ENCODE results near the gene SERPINI2.

SERPINI2 gene

GRCh38 chr3:167473863-167474262 is at the start of gene SERPINI2:
Gene SERPINI2, minus strand, starts transcription at chr3:167474042. Its CDS starts 2,208 bp downstream, at chr3:167471834.
- no peak for TF ChIP-seq ZFX (IDR thresholded peaks at IDR 0.05)
- no peak for TF ChIP-seq CTCF (conservative IDR thresholded peaks at IDR 0.05)
- no peak within 1 kb of the TSS for H3K27ac ChIP-seq

GRCh38 chr3:167521006-167521355 is 47.1 kb upstream of the SERPINI2 start:
- TF ChIP-seq CTCF (conservative IDR thresholded peaks at IDR 0.05) = no peak
- no peak for TF ChIP-seq ZFX (IDR thresholded peaks at IDR 0.05)
- no peak overlapping the region for H3K27ac ChIP-seq

- no peak for TF ChIP-seq CTCF (conservative IDR thresholded peaks at IDR 0.05)
- no peak for TF ChIP-seq ZFX (IDR thresholded peaks at IDR 0.05)
- H3K27ac ChIP-seq = no peak overlapping the region
Measured at GRCh38 chr3:167520266-167521005, 46.6 kb upstream of the SERPINI2 start.

- no peak overlapping the region for H3K27ac ChIP-seq
- no peak for TF ChIP-seq CTCF (conservative IDR thresholded peaks at IDR 0.05)
- TF ChIP-seq ZFX (IDR thresholded peaks at IDR 0.05) = no peak
Measured at GRCh38 chr3:167507954-167508353, 34.1 kb upstream of the SERPINI2 start.

GRCh38 chr3:167502401-167502800 is 28.6 kb upstream of the SERPINI2 start:
- TF ChIP-seq ZFX (IDR thresholded peaks at IDR 0.05) (no peak), CTCF (conservative IDR thresholded peaks at IDR 0.05) (no peak)
- H3K27ac ChIP-seq = no peak overlapping the region

- no peak for TF ChIP-seq CTCF (conservative IDR thresholded peaks at IDR 0.05)
- TF ChIP-seq ZFX (IDR thresholded peaks at IDR 0.05) = no peak
Measured at GRCh38 chr3:167501941-167502340, 28.1 kb upstream of the SERPINI2 start.

GRCh38 chr3:167497903-167498302 is 24.1 kb upstream of the SERPINI2 start:
- TF ChIP-seq ZFX (IDR thresholded peaks at IDR 0.05) (no peak), CTCF (conservative IDR thresholded peaks at IDR 0.05) (no peak)
- no peak overlapping the region for H3K27ac ChIP-seq

More at GRCh38 chr3:167501941-167502340, 28.1 kb upstream of the SERPINI2 start:
- H3K27ac ChIP-seq = no peak overlapping the region
